Fibroblast of skin of right quadriceps (primary cell): ENCODE measurements around the gene SMARCB1.

Experiments used
- DNase-seq: peaks from one replicate; pipeline ENCODE4 v3.0.0-alpha.2; 2013

Gene SMARCB1

GRCh38 chr22:23833017-23833751 lies 46.4 kb downstream of the SMARCB1 start:
- no peak for DNase-seq

GRCh38 chr22:23833911-23834317 lies 47.1 kb downstream of the SMARCB1 start:
- no peak for DNase-seq

GRCh38 chr22:23834406-23834792 lies 47.6 kb downstream of the SMARCB1 start:
- no peak for DNase-seq

- DNase-seq: no peak
Observed at GRCh38 chr22:23834793-23835483, 48.2 kb downstream of the SMARCB1 start.

- no peak for DNase-seq
Observed at GRCh38 chr22:23835484-23836144, 48.8 kb downstream of the SMARCB1 start.

GRCh38 chr22:23836281-23836680 lies 49.5 kb downstream of the SMARCB1 start:
- DNase-seq: no peak

GRCh38 chr22:23836692-23837495 lies 50.1 kb downstream of the SMARCB1 start:
- DNase-seq: no peak

- DNase-seq: no peak
Observed at GRCh38 chr22:23837496-23837859, 50.7 kb downstream of the SMARCB1 start.

- DNase-seq: no peak
Observed at GRCh38 chr22:23837911-23838680, 51.3 kb downstream of the SMARCB1 start.

GRCh38 chr22:23838681-23839468 lies 52.1 kb downstream of the SMARCB1 start, which contains the start of gene DERL3:
Gene DERL3 (minus strand): TSS chr22:23839006. CDS start chr22:23838987, 19 bp downstream.
- peak; percentile 95 for DNase-seq

GRCh38 chr22:23840026-23840425 lies 53.3 kb downstream of the SMARCB1 start:
- DNase-seq: no peak

- DNase-seq: no peak
Observed at GRCh38 chr22:23841292-23841691, 54.5 kb downstream of the SMARCB1 start.

GRCh38 chr22:23841736-23842445 lies 55.1 kb downstream of the SMARCB1 start:
- no peak for DNase-seq

GRCh38 chr22:23842599-23842998 lies 55.8 kb downstream of the SMARCB1 start:
- DNase-seq: no peak

- no peak for DNase-seq
Observed at GRCh38 chr22:23844739-23845202, 58.0 kb downstream of the SMARCB1 start.

- DNase-seq: no peak
Observed at GRCh38 chr22:23845265-23846080, 58.7 kb downstream of the SMARCB1 start.

GRCh38 chr22:23846081-23846469 lies 59.3 kb downstream of the SMARCB1 start:
- no peak for DNase-seq

GRCh38 chr22:23847310-23847920 lies 60.6 kb downstream of the SMARCB1 start:
- no peak for DNase-seq
